Glutamatergic neuron (in vitro differentiated cells): ENCODE results near the gene CEP72. TPM values are rescaled to one million over a fixed set of nuclear protein-coding genes. Genes with fewer than 3 reads are reported as not detected.

Source experiments
- DNase-seq: peaks from one replicate; pipeline ENCODE4 v3.0.0; 2022
- H3K27ac Mint-ChIP-seq: one replicate; pipeline ENCODE4 v1.8.0; 2020; ENCODE audit warnings: mild to moderate bottlenecking, mixed read lengths, inconsistent platforms; ENCODE audit not compliant: unreplicated experiment
- H3K27me3 Mint-ChIP-seq: one replicate; pipeline ENCODE4 v1.8.0; 2020; ENCODE audit warnings: mild to moderate bottlenecking, moderate library complexity, mixed read lengths, inconsistent platforms; ENCODE audit not compliant: unreplicated experiment
- H3K36me3 Mint-ChIP-seq: one replicate; pipeline ENCODE4 v1.8.0; 2020; ENCODE audit warnings: mild to moderate bottlenecking, mixed read lengths, inconsistent platforms; ENCODE audit not compliant: unreplicated experiment
- H3K4me1 Mint-ChIP-seq: one replicate; pipeline ENCODE4 v1.8.0; 2020; ENCODE audit warnings: mild to moderate bottlenecking, low read depth, mixed read lengths, inconsistent platforms; ENCODE audit not compliant: unreplicated experiment
- H3K4me3 Mint-ChIP-seq: one replicate; pipeline ENCODE4 v1.8.0; 2020; ENCODE audit warnings: mild to moderate bottlenecking, mixed read lengths, inconsistent platforms; ENCODE audit not compliant: unreplicated experiment
- H3K9me3 Mint-ChIP-seq: one replicate; pipeline ENCODE4 v1.8.0; 2020; ENCODE audit warnings: mild to moderate bottlenecking, moderate library complexity, mixed read lengths, inconsistent platforms; ENCODE audit not compliant: unreplicated experiment
- total RNA-seq: library from RNA; stranded (reverse); fragmentation: NEBNext Ultra II Directional; extraction: Animal tissue kit (Norgen Biotek cat#: 25700); gene quantifications from one replicate; pipeline ENCODE4 v1.2.1, GENCODE V29; 2021; ENCODE audit not compliant: unreplicated experiment
- TF ChIP-seq, protein P1 (sequence below): fragments of 200-600 bp; sonication (generic); IDR thresholded peaks from one replicate; pipeline ENCODE4 v1.5.0; 2021; ENCODE audit not compliant: partially characterized antibody, unreplicated experiment

CEP72 gene
- total RNA-seq, 1 donor from 2014 or later, result 43.9 TPM

DNA sequence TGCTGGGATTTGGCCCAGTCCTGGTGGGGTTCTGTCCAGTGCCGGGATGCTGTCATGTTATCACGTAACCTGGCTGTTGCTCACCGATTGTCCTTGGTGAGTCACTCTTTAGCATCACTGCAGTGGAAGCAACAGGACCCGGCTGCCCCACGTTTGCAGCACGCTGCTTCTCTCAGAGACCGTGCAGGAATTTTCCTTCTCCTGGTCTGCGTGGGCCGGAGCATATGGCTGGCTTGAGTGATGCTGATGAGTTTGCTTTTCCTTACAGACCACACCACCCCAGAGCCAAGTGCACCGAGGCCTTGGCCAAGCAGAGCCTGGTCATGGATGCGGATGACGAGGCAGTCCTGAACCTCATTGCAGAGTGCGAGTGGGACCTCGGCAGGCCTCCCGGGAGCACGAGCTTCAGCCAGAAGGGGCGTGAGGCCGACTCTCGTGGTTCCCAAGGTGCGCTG lies 21.4 kb downstream of the CEP72 start:
- Mint-ChIP-seq H3K27me3 (peaks cover 6% of the 10 kb centered on the region), H3K4me3 (no peak overlapping the region), H3K27ac (no peak overlapping the region), H3K36me3 (no peaks in the 10 kb centered on the region), H3K4me1 (no peaks in the 10 kb centered on the region), H3K9me3 (peaks cover 6% of the 10 kb centered on the region)
- peak; percentile 49 for DNase-seq
- TF ChIP-seq, protein P1, sequence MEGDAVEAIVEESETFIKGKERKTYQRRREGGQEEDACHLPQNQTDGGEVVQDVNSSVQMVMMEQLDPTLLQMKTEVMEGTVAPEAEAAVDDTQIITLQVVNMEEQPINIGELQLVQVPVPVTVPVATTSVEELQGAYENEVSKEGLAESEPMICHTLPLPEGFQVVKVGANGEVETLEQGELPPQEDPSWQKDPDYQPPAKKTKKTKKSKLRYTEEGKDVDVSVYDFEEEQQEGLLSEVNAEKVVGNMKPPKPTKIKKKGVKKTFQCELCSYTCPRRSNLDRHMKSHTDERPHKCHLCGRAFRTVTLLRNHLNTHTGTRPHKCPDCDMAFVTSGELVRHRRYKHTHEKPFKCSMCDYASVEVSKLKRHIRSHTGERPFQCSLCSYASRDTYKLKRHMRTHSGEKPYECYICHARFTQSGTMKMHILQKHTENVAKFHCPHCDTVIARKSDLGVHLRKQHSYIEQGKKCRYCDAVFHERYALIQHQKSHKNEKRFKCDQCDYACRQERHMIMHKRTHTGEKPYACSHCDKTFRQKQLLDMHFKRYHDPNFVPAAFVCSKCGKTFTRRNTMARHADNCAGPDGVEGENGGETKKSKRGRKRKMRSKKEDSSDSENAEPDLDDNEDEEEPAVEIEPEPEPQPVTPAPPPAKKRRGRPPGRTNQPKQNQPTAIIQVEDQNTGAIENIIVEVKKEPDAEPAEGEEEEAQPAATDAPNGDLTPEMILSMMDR, result no peak

DNA sequence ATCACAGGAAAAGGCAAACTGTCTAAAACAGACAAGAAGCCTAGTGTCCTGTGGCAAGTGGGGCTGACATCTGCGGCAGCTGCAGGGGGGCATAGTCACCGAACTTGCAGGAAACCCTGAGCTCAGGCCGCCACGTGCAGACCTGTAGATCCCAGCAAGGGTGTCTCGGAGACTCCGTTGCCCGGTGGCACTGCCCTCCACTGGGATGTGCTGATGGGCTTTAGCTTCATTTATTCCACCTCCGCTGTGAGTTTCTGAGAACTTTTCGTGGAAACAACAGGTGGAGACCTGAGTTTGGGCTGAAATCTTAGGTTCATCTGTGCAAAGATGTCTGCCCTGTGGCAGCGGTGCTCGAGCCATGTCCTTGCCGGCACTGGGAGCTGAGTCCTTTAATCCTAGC lies 22.1 kb downstream of the CEP72 start:
- H3K27ac Mint-ChIP-seq, result no peak overlapping the region
- H3K27me3 Mint-ChIP-seq, result peaks cover 7% of the 10 kb centered on the region
- peaks cover 6% of the 10 kb centered on the region for H3K9me3 Mint-ChIP-seq
- no peak for DNase-seq
- TF ChIP-seq, protein P1, result no peak
- H3K4me1 Mint-ChIP-seq, result no peaks in the 10 kb centered on the region
- H3K4me3 Mint-ChIP-seq, result no peak overlapping the region
- H3K36me3 Mint-ChIP-seq, result no peaks in the 10 kb centered on the region

DNA sequence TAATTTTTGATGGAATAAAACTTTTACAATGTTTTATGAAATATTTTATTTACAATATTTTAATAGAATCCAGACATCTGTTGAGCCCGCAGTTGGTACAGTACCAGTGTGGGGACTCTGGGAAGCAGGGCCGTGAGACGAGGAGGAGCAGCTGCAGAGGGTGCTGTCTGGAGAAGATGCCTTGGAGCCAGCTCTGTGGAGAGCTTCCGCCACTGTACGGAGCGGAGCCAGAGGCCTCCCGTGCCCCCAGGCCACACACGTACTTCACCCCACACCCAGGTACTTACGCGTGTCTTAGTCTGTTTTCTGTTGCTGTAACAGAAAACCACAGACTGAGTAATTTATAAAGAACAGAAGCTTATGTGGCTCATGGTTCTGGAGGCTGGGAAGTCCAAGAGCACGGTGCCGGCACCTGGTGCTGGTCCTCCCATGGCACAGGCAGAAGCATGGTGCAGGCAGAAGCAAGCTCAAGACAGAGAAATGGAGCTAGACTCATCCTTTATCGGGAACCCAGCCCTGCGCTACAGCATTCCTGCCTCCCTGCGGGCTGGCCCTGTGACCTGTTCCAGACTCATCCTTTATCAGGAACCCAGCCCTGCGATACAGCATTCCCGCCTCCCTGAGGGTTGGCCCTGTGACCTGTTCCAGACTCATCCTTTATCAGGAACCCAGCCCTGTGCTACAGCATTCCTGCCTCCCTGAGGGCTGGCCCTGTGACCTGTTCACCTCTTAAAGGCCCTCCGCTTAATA lies 23.3 kb downstream of the CEP72 start:
- Mint-ChIP-seq H3K36me3 (no peaks in the 10 kb centered on the region), H3K4me3 (no peak overlapping the region), H3K27ac (no peak overlapping the region), H3K4me1 (no peaks in the 10 kb centered on the region), H3K9me3 (peaks cover 6% of the 10 kb centered on the region), H3K27me3 (peaks cover 9% of the 10 kb centered on the region)
- DNase-seq, result no peak
- TF ChIP-seq, protein P1, result no peak

DNA sequence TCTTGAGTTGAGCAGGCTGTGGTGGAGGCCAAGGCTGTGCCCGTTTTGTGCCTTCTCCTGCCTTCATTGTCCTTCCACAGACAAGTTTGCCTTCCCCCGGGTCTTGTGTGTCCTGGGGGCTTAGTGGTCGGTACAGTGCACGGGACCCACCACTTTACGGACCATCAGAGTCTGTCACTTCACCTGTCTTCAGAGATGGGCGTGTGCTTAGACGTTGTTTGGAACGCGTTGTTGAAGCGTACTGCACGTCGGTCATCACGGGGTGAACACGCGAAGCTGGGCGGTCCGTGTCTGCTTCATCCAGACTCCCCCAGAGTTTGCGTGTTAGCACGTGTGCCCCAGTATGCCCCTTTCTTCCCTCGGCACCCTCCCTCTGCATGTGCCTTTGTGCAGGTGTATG lies 24.8 kb downstream of the CEP72 start:
- no peak overlapping the region for H3K27ac Mint-ChIP-seq
- TF ChIP-seq, protein P1, result no peak

More for the DNA sequence above, 24.8 kb downstream of the CEP72 start:
- no peaks in the 10 kb centered on the region for H3K36me3 Mint-ChIP-seq
- no peaks in the 10 kb centered on the region for H3K4me1 Mint-ChIP-seq
- H3K27me3 Mint-ChIP-seq, result peaks cover 9% of the 10 kb centered on the region
- no peak overlapping the region for H3K4me3 Mint-ChIP-seq
- DNase-seq, result no peak
- H3K9me3 Mint-ChIP-seq, result peaks cover 6% of the 10 kb centered on the region
